Erythroblast (primary cell): Measurements from ENCODE around the gene HIGD2B.

Source experiments
- GATA1 ChIP-seq: IDR thresholded peaks from 2 replicates; pipeline ENCODE4 v1.6.1; 2011; ENCODE audit warnings: low read depth, mild to moderate bottlenecking, control low read depth, low read length, moderate library complexity
- POLR2A ChIP-seq: IDR thresholded peaks from 2 replicates; pipeline ENCODE4 v1.6.1; 2011; ENCODE audit warnings: mild to moderate bottlenecking, low read length

GRCh38 chr15:72676838-72677237 lies 9.1 kb downstream of the HIGD2B start:
- TF ChIP-seq POLR2A, result no peak
- TF ChIP-seq GATA1, result no peak
